ENCODE measurements around the gene SLC25A23. TPM values are rescaled to one million over a fixed set of nuclear protein-coding genes. Genes with fewer than 3 reads are reported as not detected.

The SLC25A23 gene
- total and polyA plus RNA-seq, 2 of the 8 experiments (the other 6 are each of a cell fraction or from before 2014, with no cell fraction given): 18.0 to 48.1 TPM

DNA sequence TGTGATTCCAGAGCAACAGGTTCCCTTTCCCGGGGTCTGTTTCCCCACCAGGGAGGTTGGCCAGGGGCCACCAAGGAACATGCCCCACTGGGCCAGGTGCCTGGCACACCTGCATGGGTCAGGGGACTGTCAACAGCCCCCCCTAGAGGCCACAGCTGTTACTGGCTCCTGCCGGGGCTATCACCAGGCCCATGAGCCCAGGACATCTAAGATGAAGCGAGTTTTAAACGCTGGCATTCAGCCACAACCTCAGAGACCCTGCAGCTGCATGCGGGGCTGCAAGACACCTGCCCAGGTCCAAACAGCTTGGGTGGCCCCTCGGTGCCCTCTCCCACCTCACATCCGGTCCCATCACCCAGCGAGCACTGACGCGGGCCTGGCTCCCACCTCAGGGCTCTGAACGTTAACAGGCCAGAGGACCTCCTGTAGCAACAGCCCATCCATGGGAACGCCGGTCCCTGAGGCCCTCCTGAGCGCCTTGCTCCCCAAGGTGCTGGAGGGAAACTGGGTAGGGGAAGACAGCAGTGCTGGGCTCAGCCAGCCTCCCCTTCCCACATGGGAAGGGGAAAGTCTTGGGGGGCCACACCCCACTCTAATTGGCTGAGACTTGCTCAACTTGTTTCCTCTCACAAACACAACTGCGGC lies 47.0 kb downstream of the SLC25A23 start:
- no peak overlapping the region for H3K56ac ChIP-seq (replicated peaks; ENCODE audit: insufficient read length, low read depth, low read length)
- peak; percentile 57 to 90 for DNase-seq (ENCODE audit: low read depth in 1 of 2, low spot score in 2 of 2)
- H2BK5ac ChIP-seq (ENCODE audit: low read depth, low read length): peak overlapping the region; percentile 73; the same call in 1 of the 2 replicates
- ChIA-PET POLR2A (ENCODE audit: partially characterized antibody) (interaction anchor here (0.9 to 3.3 kb wide), 6 partner anchors 7 to 20 kb away, joined by 3 to 20 read pairs (median 6); partner anchors contain the start of genes GTF2F1 and KHSRP), CTCF (ENCODE audit: partially characterized antibody) (interaction anchor here (0.7 to 2.7 kb wide), 8 partner anchors 9 to 287 kb away, joined by 3 to 11 read pairs (median 3); partner anchors contain the start of gene PSPN)
- 67% methylated on average over 15 of the region's 15 CpGs; no CpG with 5 or more reads in 1 of the 2 experiments for WGBS, 2 experiments (ENCODE audit: extremely low coverage in 1 of 2, insufficient coverage in 1 of 2, insufficient read length in 1 of 2, insufficient replicate concordance in 2 of 2, low coverage in 1 of 2, low lambda C conversion rate in 2 of 2, missing lambda C conversion rate in 1 of 2)
- H2BK20ac ChIP-seq (ENCODE audit: low read length): no peak overlapping the region
- H3K14ac ChIP-seq (ENCODE audit: insufficient read length): no peak overlapping the region
- no peak overlapping the region for H3K4me3 ChIP-seq (ENCODE audit: extremely low read depth in 1 of 4, insufficient read depth in 2 of 4, low read depth in 3 of 4, low read length in 4 of 4)
- no peak overlapping the region for H3K23ac ChIP-seq (ENCODE audit: insufficient read length)
- no peak overlapping the region for H2AK5ac ChIP-seq (ENCODE audit: low read depth, low read length)
- H4K5ac ChIP-seq (ENCODE audit: insufficient read length, low read depth, low read length): no peak overlapping the region
- no peak overlapping the region for H3K9ac ChIP-seq (replicated peaks in 1 of 4; ENCODE audit: extremely low read depth in 1 of 4, low read depth in 3 of 4, low read length in 3 of 4)
- H3K27ac ChIP-seq (ENCODE audit: low read depth, low read length): peak overlapping the region; percentile 37
- no peaks in the 10 kb centered on the region for H3K27me3 ChIP-seq (replicated peaks in 1 of 4; ENCODE audit: control insufficient read depth in 3 of 4, extremely low read depth in 1 of 4, insufficient read depth in 3 of 4, low read length in 3 of 4)
- H4K20me1 ChIP-seq (replicated peaks in 1 of 2; ENCODE audit: control insufficient read depth in 1 of 2, insufficient read depth in 2 of 2, low read length in 2 of 2): peaks cover 6 to 22% of the 10 kb centered on the region in 2 experiments
- H2BK15ac ChIP-seq (ENCODE audit: low read length): no peak overlapping the region
- no peak overlapping the region for H2BK12ac ChIP-seq (ENCODE audit: low read depth, low read length)
- peak; percentile 57 for FAIRE-seq
- H3K4me2 ChIP-seq (ENCODE audit: insufficient read depth in 1 of 2, low read depth in 2 of 2, low read length in 2 of 2): 0 out of 4 replicates have a peak overlapping the region, but pooled peaks of 1 of the 2 experiments have one; percentile 15
- peaks cover 16 to 43% (median 31%) of the 10 kb centered on the region in 4 experiments for H3K36me3 ChIP-seq (ENCODE audit: control insufficient read depth in 2 of 4, insufficient read depth in 4 of 4, low read length in 3 of 4)
- no peak overlapping the region for H3K18ac ChIP-seq (ENCODE audit: extremely low read depth, low read length)
- H4K91ac ChIP-seq (replicated peaks; ENCODE audit: insufficient read length, low read length): no peak overlapping the region
- peaks cover 4% of the 10 kb centered on the region; the same call in 1 of the 2 replicates for H3K79me1 ChIP-seq (ENCODE audit: low read depth, low read length)
- 0 out of 4 replicates have a peak, but pooled peaks cover 0 to 5% of the 10 kb centered on the region in 2 experiments for H3K79me2 ChIP-seq (ENCODE audit: control insufficient read depth in 1 of 2, insufficient read depth in 2 of 2, low read length in 2 of 2)
- H4K8ac ChIP-seq (ENCODE audit: extremely low read depth, insufficient read depth, low read length): peak overlapping the region; percentile 29; the same call in 1 of the 2 replicates
- peaks cover 0 to 12% (median 6%) of the 10 kb centered on the region in 4 experiments; a peak in 6 of 7 replicates for H3K4me1 ChIP-seq (replicated peaks in 1 of 4; ENCODE audit: control insufficient read depth in 3 of 4, insufficient read depth in 4 of 4, low read length in 3 of 4)
- no peaks in the 10 kb centered on the region for H3K9me3 ChIP-seq (ENCODE audit: insufficient read depth in 2 of 2, low read depth in 1 of 2, low read length in 1 of 2)
- H2AFZ ChIP-seq (ENCODE audit: low read length): no peak overlapping the region
- H2BK120ac ChIP-seq (replicated peaks; ENCODE audit: low read depth, low read length): no peak overlapping the region
- no peaks in the 10 kb centered on the region for H3K23me2 ChIP-seq (ENCODE audit: low read depth, low read length)
- no peak overlapping the region for H3K4ac ChIP-seq (replicated peaks; ENCODE audit: insufficient read length, low read depth, low read length)
- TF ChIP-seq ZNF274 (IDR thresholded peaks at IDR 0.05; ENCODE audit: borderline replicate concordance, extremely low read depth, low read length) (no peak), JUN (IDR thresholded peaks at IDR 0.05; ENCODE audit: low read depth, low read length) (no peak), NANOG (IDR thresholded peaks at IDR 0.05; ENCODE audit: insufficient read depth, low read depth, low read length, poor library complexity, severe bottlenecking) (peak; percentile 57), SIX5 (IDR thresholded peaks at IDR 0.05; ENCODE audit: low read depth, low read length) (no peak), BCL11A (IDR thresholded peaks at IDR 0.05; ENCODE audit: low read depth in 2 of 2, low read length in 2 of 2) (no peak), EP300 (IDR thresholded peaks at IDR 0.05; ENCODE audit: borderline replicate concordance in 1 of 2, low read depth in 2 of 2, low read length in 2 of 2) (no peak), HDAC2 (IDR thresholded peaks at IDR 0.05; ENCODE audit: borderline replicate concordance in 1 of 2, low read depth in 2 of 2, low read length in 2 of 2) (no peak)
- TF ChIP-seq, protein P1, sequence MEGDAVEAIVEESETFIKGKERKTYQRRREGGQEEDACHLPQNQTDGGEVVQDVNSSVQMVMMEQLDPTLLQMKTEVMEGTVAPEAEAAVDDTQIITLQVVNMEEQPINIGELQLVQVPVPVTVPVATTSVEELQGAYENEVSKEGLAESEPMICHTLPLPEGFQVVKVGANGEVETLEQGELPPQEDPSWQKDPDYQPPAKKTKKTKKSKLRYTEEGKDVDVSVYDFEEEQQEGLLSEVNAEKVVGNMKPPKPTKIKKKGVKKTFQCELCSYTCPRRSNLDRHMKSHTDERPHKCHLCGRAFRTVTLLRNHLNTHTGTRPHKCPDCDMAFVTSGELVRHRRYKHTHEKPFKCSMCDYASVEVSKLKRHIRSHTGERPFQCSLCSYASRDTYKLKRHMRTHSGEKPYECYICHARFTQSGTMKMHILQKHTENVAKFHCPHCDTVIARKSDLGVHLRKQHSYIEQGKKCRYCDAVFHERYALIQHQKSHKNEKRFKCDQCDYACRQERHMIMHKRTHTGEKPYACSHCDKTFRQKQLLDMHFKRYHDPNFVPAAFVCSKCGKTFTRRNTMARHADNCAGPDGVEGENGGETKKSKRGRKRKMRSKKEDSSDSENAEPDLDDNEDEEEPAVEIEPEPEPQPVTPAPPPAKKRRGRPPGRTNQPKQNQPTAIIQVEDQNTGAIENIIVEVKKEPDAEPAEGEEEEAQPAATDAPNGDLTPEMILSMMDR (IDR thresholded peaks at IDR 0.05; ENCODE audit: control extremely low read depth in 1 of 3, insufficient read depth in 1 of 3, low read depth in 1 of 3, low read length in 3 of 3): peak; percentile 79 to 92 (median 87)
